GM21423 (cell line): ENCODE data around the gene POLR3H.
"Not testable (repeated sequence)": the region's sequence is repeated elsewhere in the genome, so short reads cannot be mapped to it uniquely, and the experiment has no call there.

Source experiments
- ATAC-seq: cut with Tn5 transposase; IDR thresholded peaks from one replicate; pipeline ENCODE4 v1.9.1; 2021; ENCODE audit warnings: mild to moderate bottlenecking, moderate library complexity; ENCODE audit not compliant: unreplicated experiment

The POLR3H gene, protein sequence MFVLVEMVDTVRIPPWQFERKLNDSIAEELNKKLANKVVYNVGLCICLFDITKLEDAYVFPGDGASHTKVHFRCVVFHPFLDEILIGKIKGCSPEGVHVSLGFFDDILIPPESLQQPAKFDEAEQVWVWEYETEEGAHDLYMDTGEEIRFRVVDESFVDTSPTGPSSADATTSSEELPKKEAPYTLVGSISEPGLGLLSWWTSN

GRCh38 chr22:41543854-41544670 is at the start of gene POLR3H:
TSS of gene POLR3H (minus strand) at chr22:41544470. CDS start at chr22:41544101, 369 bp downstream.
- peak; percentile 92 for ATAC-seq

DNA sequence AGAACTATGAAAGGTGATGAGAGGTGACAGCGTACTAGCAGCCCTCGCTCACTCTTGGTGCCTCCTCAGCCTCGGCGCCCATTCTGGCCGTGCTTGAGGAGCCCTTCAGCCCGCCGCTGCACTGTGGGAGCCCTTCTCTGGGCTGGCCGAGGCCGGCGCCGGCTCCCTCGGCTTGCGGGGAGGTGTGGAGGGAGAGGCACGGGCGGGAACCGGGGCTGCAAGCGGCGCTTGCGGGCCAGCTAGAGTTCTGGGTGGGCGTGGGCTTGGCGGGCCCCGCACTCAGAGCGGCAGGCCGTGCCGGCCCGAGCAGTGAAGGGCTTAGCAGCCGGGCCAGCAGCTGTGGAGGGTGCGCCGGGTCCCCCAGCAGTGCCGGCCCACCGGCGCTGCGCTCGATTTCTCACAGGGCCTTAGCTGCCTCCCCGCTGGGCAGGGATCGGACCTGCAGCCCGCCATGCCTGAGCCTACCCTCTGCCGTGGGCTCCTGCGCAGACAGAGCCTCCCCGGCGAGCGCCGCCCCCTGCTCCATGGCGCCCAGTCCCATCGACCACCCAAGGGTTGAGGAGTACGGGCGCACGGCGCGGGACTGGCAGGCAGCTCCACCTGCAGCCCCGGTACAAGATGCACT is 49.2 kb upstream of the POLR3H start:
- not testable (repeated sequence) for ATAC-seq

GRCh38 chr22:41589391-41590241 is 45.3 kb upstream of the POLR3H start, which contains the start of gene PMM1:
TSS of gene PMM1 (minus strand) at chr22:41589840. CDS start at chr22:41589805, 35 bp downstream.
- ATAC-seq, result peak; percentile 91

- ATAC-seq, result no peak
Measured at GRCh38 chr22:41587347-41587723, 43.1 kb upstream of the POLR3H start.

DNA sequence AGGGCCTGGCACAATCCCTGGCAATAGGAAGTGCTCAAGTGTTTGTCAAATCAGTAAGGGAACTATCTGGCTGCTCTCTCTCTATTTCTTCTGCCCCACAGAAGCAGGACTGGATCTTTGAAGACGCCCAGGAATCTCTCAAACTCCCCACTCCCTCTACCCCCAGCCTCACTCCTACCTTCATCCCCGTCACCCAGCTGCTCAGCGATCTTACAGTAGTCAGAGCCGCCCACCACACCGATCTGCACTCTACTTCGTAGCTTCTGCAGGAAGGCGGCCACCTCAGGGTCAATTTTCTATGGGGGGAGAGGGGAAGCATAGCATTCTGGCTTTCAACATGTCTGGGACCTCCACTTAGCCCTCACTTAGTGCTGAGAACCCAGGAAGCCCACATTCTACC is 41.6 kb upstream of the POLR3H start:
- ATAC-seq, result no peak

GRCh38 chr22:41584881-41585280 is 40.6 kb upstream of the POLR3H start:
- ATAC-seq, result no peak

GRCh38 chr22:41582694-41583093 is 38.4 kb upstream of the POLR3H start:
- no peak for ATAC-seq

- ATAC-seq, result no peak
Measured at GRCh38 chr22:41579997-41580355, 35.7 kb upstream of the POLR3H start.

- ATAC-seq, result no peak
Measured at GRCh38 chr22:41579297-41579996, 35.2 kb upstream of the POLR3H start.

DNA sequence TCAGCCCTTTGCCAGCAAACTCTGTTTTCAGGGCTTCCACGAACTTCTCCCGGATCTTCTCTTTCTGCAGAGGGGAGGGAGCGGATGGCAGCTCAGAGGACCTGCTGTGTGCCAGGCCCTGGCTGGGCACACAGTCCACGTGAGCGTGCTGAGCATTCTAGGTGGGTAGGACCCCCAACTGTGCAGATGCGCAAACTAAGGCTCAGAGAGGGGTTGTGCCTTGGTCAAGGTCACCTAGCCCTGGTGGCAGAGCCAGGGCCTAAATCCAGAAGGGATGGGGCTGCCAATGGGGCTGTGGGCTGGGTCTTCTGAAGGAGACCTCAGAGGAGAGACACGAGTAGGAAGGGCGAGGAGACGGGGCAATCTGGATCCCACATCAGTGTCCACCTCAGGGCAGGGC is 34.5 kb upstream of the POLR3H start:
- ATAC-seq, result no peak

DNA sequence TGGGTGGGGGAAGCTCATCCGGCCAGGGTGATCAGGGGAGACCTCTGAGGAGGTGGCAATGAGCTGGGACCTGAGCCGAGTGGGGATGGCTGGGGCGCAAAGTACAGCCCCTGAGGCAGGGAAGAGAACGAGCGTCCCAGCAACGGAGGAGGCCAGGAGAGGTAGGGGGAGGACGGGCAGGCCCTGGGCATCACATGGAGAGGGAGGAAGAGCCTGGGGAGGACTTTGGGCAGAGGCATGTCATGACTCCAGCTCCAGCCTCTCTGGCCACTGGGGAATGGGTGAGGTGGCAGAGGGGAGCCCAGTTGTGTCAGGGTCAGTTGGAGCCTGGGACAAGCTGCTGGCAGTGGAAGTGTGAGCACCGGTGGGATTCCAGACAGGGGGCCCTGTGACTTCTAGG is 33.8 kb upstream of the POLR3H start:
- no peak for ATAC-seq

DNA sequence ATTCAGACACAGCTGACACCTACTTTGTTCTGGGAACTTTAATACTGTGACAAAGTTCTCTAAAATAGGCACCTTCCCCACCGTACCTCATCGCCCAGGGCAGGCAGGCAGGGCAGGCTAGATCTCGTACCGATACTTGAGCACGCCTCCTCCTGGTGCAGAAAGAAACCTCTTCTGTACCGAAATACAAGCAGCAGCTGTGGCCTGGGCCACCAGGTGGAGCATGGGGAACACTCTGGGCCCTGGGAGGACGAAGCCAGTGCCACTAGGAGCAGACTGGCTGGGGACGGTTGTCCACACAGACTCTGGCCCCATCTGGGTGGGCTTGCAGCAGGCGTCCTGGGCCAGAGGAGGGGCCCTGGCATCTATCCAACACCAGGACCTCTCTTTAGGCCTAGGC is 32.6 kb upstream of the POLR3H start:
- no peak for ATAC-seq

DNA sequence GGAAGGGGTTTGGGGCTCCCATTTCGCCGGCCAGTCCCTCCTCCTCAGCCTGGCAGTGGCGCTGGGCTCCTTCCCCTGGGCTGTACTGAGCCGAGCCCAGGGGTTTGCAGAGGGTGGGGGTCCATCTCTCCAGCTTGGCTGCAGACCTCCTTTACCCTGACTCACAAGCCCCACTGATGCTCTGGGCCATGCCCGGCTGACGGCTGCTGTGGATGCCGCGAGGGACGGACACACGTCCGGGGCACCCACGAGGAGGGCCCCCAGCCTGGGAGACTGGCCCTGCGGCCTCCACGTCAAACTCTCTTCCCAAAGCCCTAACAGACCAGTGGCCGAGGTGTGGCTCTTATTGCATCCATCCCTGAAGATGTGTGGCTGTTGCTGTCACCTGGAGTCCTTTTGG is 31.3 kb upstream of the POLR3H start:
- no peak for ATAC-seq

DNA sequence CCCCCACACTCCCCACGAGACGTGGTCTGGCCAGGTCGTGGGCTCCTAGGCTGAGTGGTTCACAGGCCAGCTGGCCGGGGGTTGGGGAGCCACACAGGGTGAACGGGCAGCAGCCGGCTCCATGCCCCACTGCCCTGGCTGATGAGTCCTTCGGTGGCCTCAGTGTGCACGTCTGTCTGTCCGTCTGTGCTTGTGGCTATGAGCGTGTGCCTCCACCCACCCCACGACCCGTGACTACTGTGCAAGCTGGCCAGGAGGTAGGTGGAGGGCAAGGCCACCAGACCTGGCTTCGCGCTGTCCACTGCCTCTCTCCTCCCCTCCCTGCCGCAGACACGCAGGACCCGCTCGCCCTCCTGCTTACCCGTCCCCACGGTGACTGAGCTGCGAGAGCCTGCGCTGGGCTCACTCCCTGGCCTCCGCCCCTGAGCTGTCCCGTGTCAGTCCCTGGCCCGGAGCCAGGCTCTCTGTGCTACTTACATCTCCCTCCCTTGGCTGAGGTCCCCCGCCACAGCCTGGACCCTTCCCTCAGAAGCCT is 30.6 kb upstream of the POLR3H start:
- no peak for ATAC-seq

DNA sequence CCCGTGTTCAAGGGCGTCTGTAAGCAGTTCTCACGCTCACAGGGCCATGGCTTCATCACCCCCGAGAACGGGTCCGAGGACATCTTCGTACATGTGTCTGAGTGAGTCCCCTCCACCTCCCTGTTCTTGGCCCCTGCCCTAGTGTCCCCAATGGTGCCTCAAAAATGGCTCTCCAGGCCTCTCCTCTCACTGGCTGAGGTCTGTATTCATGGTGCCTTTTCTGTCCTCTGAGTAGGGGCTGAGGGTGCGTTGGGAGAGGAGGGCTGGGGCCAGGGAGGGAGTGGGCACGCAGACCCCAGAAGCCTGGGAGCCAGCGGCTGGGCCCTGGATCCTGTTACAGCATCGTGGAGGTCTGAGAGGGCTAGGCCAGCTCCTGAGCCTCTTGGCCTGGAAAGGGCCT is 29.4 kb upstream of the POLR3H start:
- no peak for ATAC-seq

GRCh38 chr22:41572305-41572704 is 28.0 kb upstream of the POLR3H start:
- not testable (repeated sequence) for ATAC-seq

DNA sequence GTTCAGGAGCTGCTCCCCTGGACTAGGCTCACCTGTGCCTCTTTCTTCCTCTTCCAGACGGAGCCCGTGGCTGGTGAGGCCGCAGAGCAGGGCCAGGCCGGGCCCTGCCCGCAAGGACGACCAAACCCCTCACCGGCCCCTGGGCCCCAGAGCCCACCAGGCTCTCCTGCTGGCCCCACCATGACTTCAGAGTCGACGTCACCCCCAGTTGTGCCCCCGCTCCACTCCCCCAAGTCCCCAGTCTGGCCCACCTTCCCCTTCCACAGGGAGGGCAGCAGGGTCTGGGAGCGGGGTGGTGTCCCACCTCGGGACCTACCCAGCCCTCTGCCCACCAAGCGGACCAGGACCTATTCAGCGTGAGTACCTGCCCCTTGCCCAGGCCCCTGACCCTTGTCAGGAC is 27.5 kb upstream of the POLR3H start:
- no peak for ATAC-seq

DNA sequence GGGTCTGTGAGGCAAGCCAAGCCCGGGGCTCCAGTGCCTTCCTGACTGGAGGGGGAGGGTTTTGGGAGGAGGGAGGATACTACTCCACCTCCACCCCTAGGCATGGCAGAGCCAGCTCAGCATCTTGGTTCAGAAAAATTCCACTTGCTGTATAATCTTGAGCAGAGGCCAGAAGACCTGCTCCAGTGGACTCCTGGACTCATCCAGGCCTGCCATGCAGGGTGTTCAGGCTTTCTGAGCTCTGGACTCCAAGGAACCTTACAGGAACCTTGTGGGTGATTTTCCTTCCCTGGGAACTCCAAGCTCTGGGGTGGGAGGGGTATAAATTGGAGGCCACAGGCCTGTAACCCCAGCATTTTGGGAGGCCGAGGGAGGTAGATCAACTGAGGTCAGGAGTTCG is 26.0 kb upstream of the POLR3H start:
- no peak for ATAC-seq

DNA sequence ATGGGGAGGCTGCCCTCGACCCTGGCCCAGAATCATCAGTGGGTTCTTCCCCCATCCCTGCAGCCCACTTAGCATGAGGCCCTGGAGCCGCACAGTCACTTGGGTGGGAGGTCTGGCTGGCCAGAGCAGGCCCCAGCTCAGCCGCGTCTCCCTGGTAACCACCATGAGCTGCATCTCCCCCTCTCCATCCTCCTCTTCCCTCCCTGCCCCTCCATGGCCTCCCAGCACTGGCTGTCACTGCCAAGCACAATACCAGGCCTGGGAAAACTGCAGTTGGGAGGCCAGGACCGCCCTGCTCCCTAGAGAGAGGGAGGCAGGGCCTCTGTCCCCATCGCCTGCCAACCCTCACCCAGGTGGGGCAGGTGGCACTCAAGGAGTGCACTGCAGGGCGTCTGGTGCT is 24.5 kb upstream of the POLR3H start:
- no peak for ATAC-seq

DNA sequence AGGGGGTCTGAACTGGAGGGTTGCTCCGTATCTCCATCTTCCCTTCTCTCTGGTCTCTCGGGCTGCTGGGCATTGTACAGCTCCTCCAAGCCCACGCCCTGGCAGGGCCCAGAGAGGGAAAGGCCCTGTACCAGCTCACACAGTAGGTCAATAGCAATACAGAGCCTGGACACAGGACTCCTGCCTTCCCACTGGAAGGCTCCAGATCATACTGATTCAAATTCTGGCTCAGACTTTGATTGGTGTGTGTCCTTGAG is 23.2 kb upstream of the POLR3H start:
- ATAC-seq, result no peak
